Natural killer cell (primary cell): Measurements from ENCODE around the gene HCRTR1. TPM values are rescaled to one million over a fixed set of nuclear protein-coding genes. Genes with fewer than 3 reads are reported as not detected.

Source experiments
- ATAC-seq, 3 donors: fragments of 150-1000 bp in 2 of 3; fragments of 200-7000 bp in 1 of 3; cut with Tn5 transposase; 1 replicate in 1 of 3; 2 replicates in 2 of 3; pipeline ENCODE4 v1.10.0; 2021; ENCODE audit warnings: mild to moderate bottlenecking in 2 of 3, moderate library complexity in 2 of 3
- DNase-seq, 2 donors: peaks; one replicate each; pipeline versions ENCODE4 v3.0.0 to v3.0.0-alpha.2; 2013 to 2021; ENCODE audit warnings: mixed read lengths in 1 of 2
- H3K27ac ChIP-seq: one replicate; pipeline ENCODE4 v1.5.1; 2013; ENCODE audit warnings: mild to moderate bottlenecking, low read length
- H3K27me3 ChIP-seq: one replicate; pipeline ENCODE4 v1.6.1; 2013; ENCODE audit warnings: low read length; ENCODE audit not compliant: control insufficient read depth, insufficient read depth
- H3K36me3 ChIP-seq: one replicate; pipeline ENCODE4 v1.6.1; 2013; ENCODE audit warnings: low read length; ENCODE audit not compliant: control insufficient read depth, insufficient read depth
- H3K4me1 ChIP-seq: one replicate; pipeline ENCODE4 v1.6.1; 2013; ENCODE audit warnings: low read length; ENCODE audit not compliant: control insufficient read depth, insufficient read depth
- H3K4me3 ChIP-seq: one replicate; pipeline ENCODE4 v1.5.1; 2013; ENCODE audit warnings: low read length
- H3K9me3 ChIP-seq: one replicate; pipeline ENCODE4 v1.6.1; 2013; ENCODE audit warnings: low read length; ENCODE audit not compliant: control insufficient read depth, insufficient read depth
- H3K27ac Mint-ChIP-seq, 2 donors: one replicate each; pipeline ENCODE4 v1.8.0; 2022; ENCODE audit warnings: mild to moderate bottlenecking in 2 of 2, mixed read lengths in 2 of 2, moderate library complexity in 1 of 2
- H3K27me3 Mint-ChIP-seq, 2 donors: one replicate each; pipeline ENCODE4 v1.8.0; 2022; ENCODE audit warnings: low read depth in 2 of 2, mixed read lengths in 2 of 2
- H3K36me3 Mint-ChIP-seq: one replicate; pipeline ENCODE4 v1.8.0; 2022; ENCODE audit warnings: mixed read lengths
- H3K4me1 Mint-ChIP-seq, 2 donors: one replicate each; pipeline ENCODE4 v1.8.0; 2022; ENCODE audit warnings: mixed read lengths in 2 of 2
- H3K4me3 Mint-ChIP-seq: one replicate; pipeline ENCODE4 v1.8.0; 2022; ENCODE audit warnings: mild to moderate bottlenecking, moderate library complexity, mixed read lengths
- H3K9me3 Mint-ChIP-seq, 2 donors: one replicate each; pipeline ENCODE4 v1.8.0; 2022; ENCODE audit warnings: mixed read lengths in 2 of 2
- CTCF ChIP-seq: fragments of 200-600 bp; IDR thresholded peaks from one replicate; pipeline ENCODE4 v1.8.0; 2022; ENCODE audit warnings: antibody characterized with exemption
- WGBS: methylation state at CpG from one replicate; pipeline ENCODE4 v1.1.7; 2013; ENCODE audit warnings: missing lambda C conversion rate; ENCODE audit not compliant: insufficient coverage; 5-methylcytosine and 5-hydroxymethylcytosine counted together
- intact Hi-C: fragments of 100-400 bp; cut with micrococcal nuclease; formaldehyde crosslinking; loops from one replicate; pipeline ENCODE4 v1.14.2; 2022
- total RNA-seq, 4 donors: library from RNA; stranded (reverse); fragments of 120-200 nt in 1 of 4; gene quantifications; one replicate each; pipeline versions ENCODE4 v1.2.3 to v1.2.4, GENCODE V29; 2013 to 2022

HCRTR1 gene
- total RNA-seq, 3 donors from 2014 or later (not counting 1 experiment from before 2014, with no cell fraction given) = not detected

GRCh38 chr1:31596737-31597097, 20.8 kb upstream of the HCRTR1 start:
- H3K36me3 Mint-ChIP-seq = no peaks in the 10 kb centered on the region
- Histone ChIP-seq H3K27ac (no peak overlapping the region), H3K27me3 (no peaks in the 10 kb centered on the region), H3K36me3 (no peaks in the 10 kb centered on the region), H3K4me1 (no peaks in the 10 kb centered on the region), H3K4me3 (no peak overlapping the region), H3K9me3 (no peaks in the 10 kb centered on the region)
- no peak overlapping the region for H3K4me3 Mint-ChIP-seq
- DNase-seq (no peak), ATAC-seq (no peak)
- H3K9me3 Mint-ChIP-seq = no peaks in the 10 kb centered on the region
- WGBS = 27% methylated on average over 5 of the region's 6 CpGs
- no peaks in the 10 kb centered on the region for H3K4me1 Mint-ChIP-seq
- intact Hi-C loops = no loop called here
- peaks cover 12 to 28% of the 10 kb centered on the region in 2 donors for H3K27me3 Mint-ChIP-seq
- H3K27ac Mint-ChIP-seq = no peak overlapping the region
- no peak for TF ChIP-seq CTCF

DNA sequence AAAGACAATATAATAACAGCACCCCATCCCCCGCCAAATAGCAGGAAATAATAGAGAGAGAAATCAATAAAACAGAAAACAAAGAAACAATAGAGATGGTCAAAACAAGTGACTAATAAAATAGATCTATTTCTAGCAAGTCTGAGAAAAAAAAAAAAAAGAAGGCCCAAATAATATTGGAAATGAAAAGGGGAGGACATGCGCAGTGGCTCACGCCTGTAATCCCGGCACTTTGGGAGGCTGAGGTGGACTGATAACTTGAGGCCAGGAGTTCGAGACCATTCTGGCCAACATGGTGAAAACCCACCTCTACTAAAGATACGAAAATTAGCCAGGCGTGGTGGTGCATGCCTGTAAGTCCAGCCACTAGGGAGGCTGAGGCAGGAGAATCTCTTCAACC, 18.5 kb upstream of the HCRTR1 start:
- no peaks in the 10 kb centered on the region for H3K9me3 ChIP-seq
- no peaks in the 10 kb centered on the region for H3K4me1 Mint-ChIP-seq
- DNase-seq = no peak
- H3K27me3 Mint-ChIP-seq = peaks cover 12 to 21% of the 10 kb centered on the region in 2 donors
- intact Hi-C loops = no loop called here
- no peaks in the 10 kb centered on the region for H3K9me3 Mint-ChIP-seq
- no peaks in the 10 kb centered on the region for H3K4me1 ChIP-seq
- no peak for TF ChIP-seq CTCF
- no peak overlapping the region for H3K27ac Mint-ChIP-seq
- no peak overlapping the region for H3K4me3 ChIP-seq
- H3K36me3 Mint-ChIP-seq = no peaks in the 10 kb centered on the region
- 77% methylated on average over 6 of the region's 7 CpGs for WGBS
- no peak for ATAC-seq
- H3K27ac ChIP-seq = no peak overlapping the region
- no peaks in the 10 kb centered on the region for H3K27me3 ChIP-seq
- H3K4me3 Mint-ChIP-seq = no peak overlapping the region
- no peaks in the 10 kb centered on the region for H3K36me3 ChIP-seq

GRCh38 chr1:31600641-31601040, 16.8 kb upstream of the HCRTR1 start:
- intact Hi-C loops = no loop called here
- H3K4me3 ChIP-seq = no peak overlapping the region
- peaks cover 12 to 21% of the 10 kb centered on the region in 2 donors for H3K27me3 Mint-ChIP-seq
- DNase-seq (no peak), ATAC-seq (no peak)
- H3K27ac Mint-ChIP-seq = no peak overlapping the region
- H3K9me3 Mint-ChIP-seq = no peaks in the 10 kb centered on the region
- WGBS = 100% methylated on average over 1 of the region's 2 CpGs
- H3K27ac ChIP-seq = no peak overlapping the region
- H3K36me3 Mint-ChIP-seq = no peaks in the 10 kb centered on the region
- no peak for TF ChIP-seq CTCF
- no peaks in the 10 kb centered on the region for H3K9me3 ChIP-seq
- H3K4me1 Mint-ChIP-seq = no peaks in the 10 kb centered on the region
- no peaks in the 10 kb centered on the region for H3K4me1 ChIP-seq
- no peak overlapping the region for H3K4me3 Mint-ChIP-seq
- no peaks in the 10 kb centered on the region for H3K27me3 ChIP-seq
- H3K36me3 ChIP-seq = no peaks in the 10 kb centered on the region

- no peaks in the 10 kb centered on the region for H3K27me3 ChIP-seq
- no peak overlapping the region for H3K27ac ChIP-seq
- H3K4me1 ChIP-seq = no peaks in the 10 kb centered on the region
- intact Hi-C loops = no loop called here
- ATAC-seq = no peak
- H3K4me3 Mint-ChIP-seq = no peak overlapping the region
- no peaks in the 10 kb centered on the region for H3K36me3 ChIP-seq
- DNase-seq = no peak
- peaks cover 6 to 8% of the 10 kb centered on the region in 2 donors for H3K27me3 Mint-ChIP-seq
- no peak overlapping the region for H3K4me3 ChIP-seq
- no peak for TF ChIP-seq CTCF
- no peaks in the 10 kb centered on the region for H3K9me3 ChIP-seq
- H3K27ac Mint-ChIP-seq = no peak overlapping the region
- no peaks in the 10 kb centered on the region for H3K9me3 Mint-ChIP-seq
- H3K4me1 Mint-ChIP-seq = no peaks in the 10 kb centered on the region
- WGBS = no CpG with 5 or more reads among the region's 2 CpGs
- no peaks in the 10 kb centered on the region for H3K36me3 Mint-ChIP-seq
These were observed 15.4 kb upstream of the HCRTR1 start for GRCh38 chr1:31602081-31602480.
